Stimulated activated CD4-positive, alpha-beta T cell treated with anti-CD3 and anti-CD28 coated beads, TNF-alpha, amount 100 ng/mL, for 24 hours (primary cell): ENCODE data around the gene TGFBR2.
"Not testable (repeated sequence)": the region's sequence is repeated elsewhere in the genome, so short reads cannot be mapped to it uniquely, and the experiment has no call there.

Experiments
- DNase-seq, 3 experiments: peaks; one replicate each; pipeline ENCODE4 v3.0.0-alpha.2; 2020; ENCODE audit warnings: low read depth in 3 of 3

The TGFBR2 gene

GRCh38 chr3:30619318-30619717, 12.9 kb downstream of the TGFBR2 start:
- no peak for DNase-seq

GRCh38 chr3:30620402-30621360, 14.3 kb downstream of the TGFBR2 start:
- DNase-seq = no peak

- DNase-seq = no peak
These were observed 15.2 kb downstream of the TGFBR2 start for GRCh38 chr3:30621576-30621975.

- DNase-seq = no peak
These were observed 15.7 kb downstream of the TGFBR2 start for GRCh38 chr3:30622047-30622545.

GRCh38 chr3:30622790-30623189, 16.4 kb downstream of the TGFBR2 start:
- DNase-seq = no peak

GRCh38 chr3:30623351-30623750, 16.9 kb downstream of the TGFBR2 start:
- DNase-seq = no peak

- not testable (repeated sequence) for DNase-seq
These were observed 18.1 kb downstream of the TGFBR2 start for GRCh38 chr3:30624480-30624879.

GRCh38 chr3:30625541-30626438, 19.4 kb downstream of the TGFBR2 start:
- no peak for DNase-seq

- DNase-seq = no peak
These were observed 20.2 kb downstream of the TGFBR2 start for GRCh38 chr3:30626443-30627180.

GRCh38 chr3:30628205-30628900, 22.0 kb downstream of the TGFBR2 start:
- no peak for DNase-seq

- DNase-seq = no peak
These were observed 22.6 kb downstream of the TGFBR2 start for GRCh38 chr3:30628901-30629590.

- DNase-seq = no peak
These were observed 23.3 kb downstream of the TGFBR2 start for GRCh38 chr3:30629746-30630145.

- DNase-seq = no peak
These were observed 24.0 kb downstream of the TGFBR2 start for GRCh38 chr3:30630238-30631030.

- DNase-seq = peak in 1 of 3 experiments; percentile 44
These were observed 25.0 kb downstream of the TGFBR2 start for GRCh38 chr3:30631243-30631904.

- no peak for DNase-seq
These were observed 25.7 kb downstream of the TGFBR2 start for GRCh38 chr3:30632065-30632464.

GRCh38 chr3:30632521-30632920, 26.1 kb downstream of the TGFBR2 start:
- no peak for DNase-seq

- no peak for DNase-seq
These were observed 27.3 kb downstream of the TGFBR2 start for GRCh38 chr3:30633718-30634117.

GRCh38 chr3:30634761-30635735, 28.6 kb downstream of the TGFBR2 start:
- DNase-seq = no peak
